Left lung (tissue), 10 donors: ENCODE measurements around the gene LRRC42. TPM values are rescaled to one million over a fixed set of nuclear protein-coding genes. Genes with fewer than 3 reads are reported as not detected.
A peak's percentile ranks its signal among the peaks of the same experiment; 100 is the strongest.
"Not testable (repeated sequence)": the region's sequence is repeated elsewhere in the genome, so short reads cannot be mapped to it uniquely, and the experiment has no call there.

Experiments
- ATAC-seq: fragments of 200-7000 bp; cut with Tn5 transposase; one replicate; pipeline ENCODE4 v1.9.1; 2020; ENCODE audit warnings: moderate library complexity
- DNase-seq, 4 donors: peaks; one replicate each; pipeline ENCODE4 v3.0.0-alpha.2; 2013 to 2020
- H3K27ac ChIP-seq, 2 donors: fragments of 200-600 bp; sonication (generic) in 1 of 2; one replicate each; pipeline versions ENCODE4 v1.5.0 to v1.8.0; 2020 to 2021
- H3K27me3 ChIP-seq, 2 donors: fragments of 200-600 bp; sonication (generic) in 1 of 2; one replicate each; pipeline versions ENCODE4 v1.5.0 to v1.8.0; 2020 to 2021
- H3K36me3 ChIP-seq, 2 donors: fragments of 200-600 bp; sonication (generic) in 1 of 2; one replicate each; pipeline versions ENCODE4 v1.5.0 to v1.8.0; 2020 to 2021
- H3K4me1 ChIP-seq, 2 donors: fragments of 200-600 bp; one replicate each; pipeline ENCODE4 v1.8.0; 2021
- H3K4me3 ChIP-seq, 2 donors: fragments of 200-600 bp; sonication (generic) in 1 of 2; one replicate each; pipeline versions ENCODE4 v1.5.0 to v1.8.0; 2020 to 2021; ENCODE audit warnings: mild to moderate bottlenecking in 1 of 2
- H3K9me3 ChIP-seq, 2 donors: fragments of 200-600 bp; sonication (generic) in 1 of 2; one replicate each; pipeline versions ENCODE4 v1.5.0 to v1.8.0; 2020 to 2021
- intact Hi-C, 2 donors: fragments of 100-400 bp; cut with DNase I; formaldehyde crosslinking; loops; one replicate each; pipeline versions ENCODE4 v1.11.2 to v1.14.2; 2022
- polyA plus RNA-seq, 6 donors: library from polyadenylated mRNA; unstranded; fragments of 120-200 nt; gene quantifications; one replicate each; pipeline ENCODE4 v1.2.1, GENCODE V29; 2013; ENCODE audit not compliant: insufficient read length in 6 of 6
- total RNA-seq, 2 donors: library from RNA; stranded (reverse); fragmentation: NEBNext Ultra II Directional; extraction: Animal tissue kit (Norgen Biotek cat#: 25700); gene quantifications; one replicate each; pipeline ENCODE4 v1.2.1, GENCODE V29; 2021
- TF ChIP-seq, protein P1 (sequence below), 2 donors: fragments of 200-600 bp; sonication (generic) in 1 of 2; IDR thresholded peaks; one replicate each; pipeline versions ENCODE4 v1.5.0 to v1.8.0; 2021; ENCODE audit warnings: antibody characterized with exemption in 2 of 2
- donor health status: DM: no; HTN: yes; CAD: no.
- donor health status: DM: no; HTN: no; CAD: no.

Gene LRRC42
- total and polyA plus RNA-seq, 8 donors: 18.0 to 43.2 (median 35.2) TPM

DNA sequence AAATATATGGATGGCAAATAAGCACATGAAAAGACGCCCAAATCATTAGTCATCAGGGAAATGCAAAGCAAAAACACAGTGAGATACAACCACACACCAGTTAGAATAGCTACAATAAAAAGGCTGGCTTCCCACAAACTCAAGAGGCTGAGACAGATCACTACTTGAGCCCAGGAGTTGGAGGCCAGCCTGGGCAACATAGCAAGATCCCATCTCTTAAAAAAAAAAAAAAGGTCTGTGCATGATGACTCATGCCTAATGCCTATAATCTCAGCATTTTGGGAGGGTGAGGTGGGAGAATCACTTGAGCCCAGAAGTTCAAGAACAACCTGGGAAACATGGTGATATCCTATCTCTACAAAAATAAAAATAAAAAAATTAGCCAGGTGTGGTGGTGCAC lies 52.1 kb downstream of the LRRC42 start:
- Histone ChIP-seq H3K27ac (no peak overlapping the region), H3K4me1 (no peaks in the 10 kb centered on the region), H3K27me3 (no peaks in the 10 kb centered on the region), H3K4me3 (no peak overlapping the region), H3K36me3 (no peaks in the 10 kb centered on the region), H3K9me3 (no peaks in the 10 kb centered on the region)
- TF ChIP-seq, protein P1, sequence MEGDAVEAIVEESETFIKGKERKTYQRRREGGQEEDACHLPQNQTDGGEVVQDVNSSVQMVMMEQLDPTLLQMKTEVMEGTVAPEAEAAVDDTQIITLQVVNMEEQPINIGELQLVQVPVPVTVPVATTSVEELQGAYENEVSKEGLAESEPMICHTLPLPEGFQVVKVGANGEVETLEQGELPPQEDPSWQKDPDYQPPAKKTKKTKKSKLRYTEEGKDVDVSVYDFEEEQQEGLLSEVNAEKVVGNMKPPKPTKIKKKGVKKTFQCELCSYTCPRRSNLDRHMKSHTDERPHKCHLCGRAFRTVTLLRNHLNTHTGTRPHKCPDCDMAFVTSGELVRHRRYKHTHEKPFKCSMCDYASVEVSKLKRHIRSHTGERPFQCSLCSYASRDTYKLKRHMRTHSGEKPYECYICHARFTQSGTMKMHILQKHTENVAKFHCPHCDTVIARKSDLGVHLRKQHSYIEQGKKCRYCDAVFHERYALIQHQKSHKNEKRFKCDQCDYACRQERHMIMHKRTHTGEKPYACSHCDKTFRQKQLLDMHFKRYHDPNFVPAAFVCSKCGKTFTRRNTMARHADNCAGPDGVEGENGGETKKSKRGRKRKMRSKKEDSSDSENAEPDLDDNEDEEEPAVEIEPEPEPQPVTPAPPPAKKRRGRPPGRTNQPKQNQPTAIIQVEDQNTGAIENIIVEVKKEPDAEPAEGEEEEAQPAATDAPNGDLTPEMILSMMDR (IDR thresholded peaks at IDR 0.05): no peak
- intact Hi-C loops: no loop called here
- DNase-seq (no peak), ATAC-seq (no peak)

DNA sequence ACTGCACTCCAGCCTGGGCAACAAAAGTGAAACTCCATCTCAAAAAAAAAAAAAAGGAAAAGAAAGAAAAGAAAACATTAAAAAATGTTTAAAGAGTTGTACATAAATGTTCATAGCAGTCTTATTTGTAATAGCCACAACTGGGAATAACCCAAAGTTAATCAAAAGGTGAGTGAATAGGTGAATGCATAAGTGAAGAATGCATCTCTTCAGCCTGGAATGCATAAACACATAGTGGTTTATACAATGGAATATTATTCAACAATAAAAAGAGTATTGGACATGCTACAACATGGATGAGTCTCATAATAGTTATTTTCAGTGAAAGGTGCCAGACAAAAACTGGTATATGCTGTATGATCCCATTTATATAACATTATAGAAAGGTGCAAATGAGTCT lies 53.8 kb downstream of the LRRC42 start:
- TF ChIP-seq, protein P1 (IDR thresholded peaks at IDR 0.05): no peak
- Histone ChIP-seq H3K27me3 (no peaks in the 10 kb centered on the region), H3K27ac (no peak overlapping the region), H3K4me3 (no peak overlapping the region), H3K36me3 (no peaks in the 10 kb centered on the region), H3K4me1 (no peaks in the 10 kb centered on the region), H3K9me3 (no peaks in the 10 kb centered on the region)
- DNase-seq (no peak), ATAC-seq (no peak)
- intact Hi-C loops: no loop called here

DNA sequence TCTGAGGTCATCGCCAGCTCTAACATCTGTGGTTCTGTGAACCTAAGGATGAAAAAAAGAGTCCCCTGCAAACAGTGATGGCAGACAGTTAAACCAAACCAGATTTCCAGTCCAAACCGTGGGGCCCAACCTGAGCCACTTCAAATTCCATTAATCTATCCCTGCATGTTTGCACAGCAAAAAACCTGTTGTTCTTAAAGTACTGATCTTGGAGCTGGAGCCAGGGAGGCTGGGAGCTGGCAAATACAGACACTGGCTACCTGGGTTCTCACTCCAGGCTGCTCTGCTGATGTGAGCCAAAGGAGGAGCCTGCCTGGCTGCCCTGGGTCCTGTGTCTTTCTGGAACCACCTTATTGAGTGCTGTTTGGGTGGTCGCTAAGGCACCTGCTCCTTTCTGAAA lies 55.4 kb downstream of the LRRC42 start:
- ATAC-seq: peak; percentile 91

DNA sequence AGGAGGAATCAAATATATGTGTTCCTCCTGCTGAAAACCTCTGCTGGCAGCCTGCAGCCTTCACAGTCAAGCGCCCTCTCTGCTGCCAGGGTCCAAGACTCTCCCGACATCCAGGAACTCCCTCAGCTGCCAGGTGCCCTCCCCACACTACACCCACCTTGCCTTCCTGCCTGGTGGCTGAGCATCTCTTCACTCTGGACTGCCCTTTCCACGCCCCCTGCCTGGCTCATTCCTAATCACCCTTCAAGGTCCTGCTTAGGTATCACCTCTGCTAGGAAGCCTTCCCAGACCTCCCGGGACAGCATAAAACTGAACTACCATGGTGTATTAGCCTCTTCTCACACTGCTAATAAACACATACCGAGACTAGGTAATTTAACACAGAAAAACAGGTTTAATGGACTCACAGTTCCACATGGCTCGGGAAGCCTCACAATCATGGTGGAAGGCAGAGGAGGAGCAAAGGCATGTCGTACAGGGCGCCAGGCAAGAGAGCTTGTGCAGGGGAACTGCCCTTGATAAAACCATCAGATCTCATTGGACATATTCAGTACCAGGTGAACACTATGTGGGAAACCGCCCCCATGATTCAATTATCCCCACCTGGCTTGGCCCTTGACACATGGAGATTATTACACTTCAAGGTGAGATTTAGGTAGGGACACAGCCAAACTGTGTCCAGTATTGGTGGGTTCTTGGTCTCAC lies 56.5 kb downstream of the LRRC42 start:
- intact Hi-C loops: no loop called here

More for the DNA sequence above, 55.4 kb downstream of the LRRC42 start:
- H3K27ac ChIP-seq: no peak overlapping the region
- no peak overlapping the region for H3K4me3 ChIP-seq
- no peaks in the 10 kb centered on the region for H3K36me3 ChIP-seq
- no peaks in the 10 kb centered on the region for H3K9me3 ChIP-seq
- TF ChIP-seq, protein P1 (IDR thresholded peaks at IDR 0.05): no peak
- H3K4me1 ChIP-seq: no peaks in the 10 kb centered on the region
- no peak for DNase-seq
- H3K27me3 ChIP-seq: no peaks in the 10 kb centered on the region
- intact Hi-C loops: no loop called here

DNA sequence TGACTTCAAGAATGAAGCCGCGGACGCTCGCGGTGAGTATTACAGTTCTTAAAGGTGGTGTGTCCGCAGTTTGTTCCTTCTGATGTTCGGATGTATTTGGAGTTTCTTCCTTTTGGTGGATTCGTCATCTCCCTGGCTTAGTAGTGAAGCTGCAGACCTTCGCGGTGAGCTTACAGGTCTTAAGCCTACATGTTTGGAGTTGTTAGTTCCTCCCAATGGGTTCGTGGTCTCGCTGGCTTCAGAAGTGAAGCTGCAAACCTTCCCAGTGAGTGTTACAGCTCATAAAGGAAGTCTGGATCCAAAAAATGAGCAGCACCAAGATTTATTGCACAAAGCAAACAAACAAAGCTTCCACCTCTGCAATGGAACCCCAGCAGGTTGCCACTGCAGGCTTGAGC lies 57.1 kb downstream of the LRRC42 start:
- Histone ChIP-seq H3K4me1 (no peaks in the 10 kb centered on the region), H3K4me3 (no peak overlapping the region), H3K27ac (no peak overlapping the region), H3K27me3 (peaks cover 0 to 7% of the 10 kb centered on the region in 2 donors), H3K36me3 (no peaks in the 10 kb centered on the region), H3K9me3 (no peaks in the 10 kb centered on the region)
- intact Hi-C loops: no loop called here
- ATAC-seq (no peak), DNase-seq (no peak)
- TF ChIP-seq, protein P1 (IDR thresholded peaks at IDR 0.05): no peak

More for the DNA sequence above, 56.5 kb downstream of the LRRC42 start:
- Histone ChIP-seq H3K4me1 (no peaks in the 10 kb centered on the region), H3K27me3 (peaks cover 0 to 2% of the 10 kb centered on the region in 2 donors), H3K9me3 (no peaks in the 10 kb centered on the region), H3K36me3 (no peaks in the 10 kb centered on the region), H3K4me3 (no peak overlapping the region), H3K27ac (no peak overlapping the region)
- TF ChIP-seq, protein P1 (IDR thresholded peaks at IDR 0.05): no peak
- ATAC-seq: no peak
- no peak for DNase-seq

DNA sequence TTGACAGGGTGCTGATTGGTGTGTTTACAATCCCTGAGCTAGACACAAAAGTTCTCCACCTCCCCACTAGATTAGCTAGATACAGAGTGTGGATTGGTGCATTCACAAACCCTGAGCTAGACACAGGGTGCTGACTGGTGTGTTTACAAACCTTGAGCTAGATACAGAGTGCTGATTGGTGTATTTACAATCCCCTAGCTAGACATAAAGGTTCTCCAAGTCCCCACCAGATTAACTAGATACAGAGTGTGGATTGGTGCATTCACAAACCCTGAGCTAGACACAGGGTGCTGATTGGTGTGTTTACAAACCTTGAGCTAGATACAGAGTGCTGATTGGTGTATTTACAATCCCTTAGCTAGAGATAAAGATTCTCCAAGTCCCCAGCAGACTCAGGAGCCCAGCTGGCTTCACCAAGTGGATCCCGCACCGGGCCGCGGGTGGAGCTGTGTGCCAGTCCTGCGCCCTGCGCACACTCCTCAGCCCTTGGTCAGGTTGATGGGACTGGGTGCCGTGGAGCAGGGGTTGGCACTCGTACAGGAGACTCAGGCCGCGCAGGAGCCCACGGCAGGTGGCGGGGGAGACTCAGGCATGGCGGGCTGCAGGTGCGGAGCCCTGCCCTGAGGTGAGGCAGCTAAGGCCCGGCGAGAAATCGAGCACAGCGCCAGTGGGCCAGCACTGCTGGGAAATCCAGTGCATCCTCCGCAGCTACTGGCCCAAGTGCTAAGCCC lies 57.8 kb downstream of the LRRC42 start:
- H3K4me1 ChIP-seq, H3K4me3 ChIP-seq, intact Hi-C loops, ATAC-seq, H3K36me3 ChIP-seq, H3K27ac ChIP-seq, H3K9me3 ChIP-seq, DNase-seq: not testable (repeated sequence)
- peaks cover 0 to 14% of the 10 kb centered on the region in 2 donors for H3K27me3 ChIP-seq
